ENCODE measurements around the gene COL23A1. TPM values are rescaled to one million over a fixed set of nuclear protein-coding genes. Genes with fewer than 3 reads are reported as not detected.

COL23A1 gene
- polyA plus RNA-seq, 1 donor (not counting 4 experiments of a cell fraction or from before 2014, with no cell fraction given): not detected

GRCh38 chr5:178462076-178462475 lies 128.1 kb downstream of the COL23A1 start:
- H3K9me1 ChIP-seq (ENCODE audit: control insufficient read depth, extremely low read depth, insufficient read depth, low read length): no peaks in the 10 kb centered on the region
- no peak for FAIRE-seq
- no peaks in the 10 kb centered on the region for H3K79me2 ChIP-seq (ENCODE audit: control insufficient read depth, insufficient read depth, low read length)

GRCh38 chr5:178461004-178461730 lies 129.0 kb downstream of the COL23A1 start:
- TF ChIP-seq EZH2 (IDR thresholded peaks at IDR 0.05; ENCODE audit: low read length) (no peak), CTCF (optimal IDR thresholded peaks at IDR 0.05 in 1 of 3, IDR thresholded peaks at IDR 0.05 in 1 of 3, conservative IDR thresholded peaks at IDR 0.05 in 1 of 3; ENCODE audit: extremely low read depth in 1 of 3, insufficient read depth in 2 of 3, low read length in 3 of 3) (peak; percentile 67 to 84 (median 82))
- no peak overlapping the region for H2AFZ ChIP-seq (ENCODE audit: control insufficient read depth, low read length)
- H3K27ac ChIP-seq (ENCODE audit: control insufficient read depth, insufficient read depth, low read length): no peak overlapping the region
- H3K79me2 ChIP-seq (ENCODE audit: control insufficient read depth, insufficient read depth, low read length): no peaks in the 10 kb centered on the region
- dilution Hi-C loops (cut with MboI; ENCODE audit: extremely low pct_ligation_motif_present, low sequenced_read_pairs): no loop called here
- DNase-seq (ENCODE audit: low read depth, low spot score): no peak
- H3K36me3 ChIP-seq (ENCODE audit: control insufficient read depth in 2 of 2, extremely low read depth in 1 of 2, insufficient read depth in 2 of 2, low read length in 2 of 2): no peaks in the 10 kb centered on the region
- no peaks in the 10 kb centered on the region for H3K9me3 ChIP-seq (ENCODE audit: control insufficient read depth, low read depth, low read length)
- H3K9me1 ChIP-seq (ENCODE audit: control insufficient read depth, extremely low read depth, insufficient read depth, low read length): no peaks in the 10 kb centered on the region
- H4K20me1 ChIP-seq (ENCODE audit: control insufficient read depth, extremely low read depth, insufficient read depth, low read length): no peaks in the 10 kb centered on the region
- no peak overlapping the region for H3K4me3 ChIP-seq (ENCODE audit: control insufficient read depth in 2 of 3, extremely low read depth in 1 of 3, insufficient read depth in 2 of 3, low read depth in 1 of 3, low read length in 3 of 3)
- no peaks in the 10 kb centered on the region for H3K27me3 ChIP-seq (ENCODE audit: control insufficient read depth, extremely low read depth, insufficient read depth, low read length)
- no peaks in the 10 kb centered on the region for H3K4me1 ChIP-seq (ENCODE audit: control insufficient read depth, extremely low read depth, insufficient read depth, low read length)
- H3K4me2 ChIP-seq (ENCODE audit: control insufficient read depth, extremely low read depth, insufficient read depth, low read depth, low read length): no peak overlapping the region
- no peak for FAIRE-seq
- no peak overlapping the region for H3K9ac ChIP-seq (ENCODE audit: control insufficient read depth, extremely low read depth, insufficient read depth, low read length)

More at GRCh38 chr5:178462076-178462475, 128.1 kb downstream of the COL23A1 start:
- Histone ChIP-seq H4K20me1 (ENCODE audit: control insufficient read depth, extremely low read depth, insufficient read depth, low read length) (no peaks in the 10 kb centered on the region), H3K4me1 (ENCODE audit: control insufficient read depth, extremely low read depth, insufficient read depth, low read length) (no peaks in the 10 kb centered on the region), H3K36me3 (ENCODE audit: control insufficient read depth in 2 of 2, extremely low read depth in 1 of 2, insufficient read depth in 2 of 2, low read length in 2 of 2) (no peaks in the 10 kb centered on the region), H3K27ac (ENCODE audit: control insufficient read depth, insufficient read depth, low read length) (no peak overlapping the region), H3K9me3 (ENCODE audit: control insufficient read depth, low read depth, low read length) (no peaks in the 10 kb centered on the region), H3K9ac (ENCODE audit: control insufficient read depth, extremely low read depth, insufficient read depth, low read length) (no peak overlapping the region), H3K27me3 (ENCODE audit: control insufficient read depth, extremely low read depth, insufficient read depth, low read length) (no peaks in the 10 kb centered on the region), H2AFZ (ENCODE audit: control insufficient read depth, low read length) (no peak overlapping the region), H3K4me2 (ENCODE audit: control insufficient read depth, extremely low read depth, insufficient read depth, low read depth, low read length) (no peak overlapping the region), H3K4me3 (ENCODE audit: control insufficient read depth in 2 of 3, extremely low read depth in 1 of 3, insufficient read depth in 2 of 3, low read depth in 1 of 3, low read length in 3 of 3) (no peak overlapping the region)
- dilution Hi-C loops (cut with MboI; ENCODE audit: extremely low pct_ligation_motif_present, low sequenced_read_pairs): no loop called here
- DNase-seq (ENCODE audit: low read depth, low spot score): no peak
- TF ChIP-seq EZH2 (IDR thresholded peaks at IDR 0.05; ENCODE audit: low read length) (no peak), CTCF (optimal IDR thresholded peaks at IDR 0.05 in 1 of 3, IDR thresholded peaks at IDR 0.05 in 1 of 3, conservative IDR thresholded peaks at IDR 0.05 in 1 of 3; ENCODE audit: extremely low read depth in 1 of 3, insufficient read depth in 2 of 3, low read length in 3 of 3) (no peak)
